Measurements from ENCODE around the gene FMN2.
A peak's percentile ranks its signal among the peaks of the same experiment; 100 is the strongest.
"Not testable (repeated sequence)": the region's sequence is repeated elsewhere in the genome, so short reads cannot be mapped to it uniquely, and the experiment has no call there.

FMN2 gene

GRCh38 chr1:240145120-240145519 lies 53.4 kb downstream of the FMN2 start:
- DNase-seq, result no peak

DNA sequence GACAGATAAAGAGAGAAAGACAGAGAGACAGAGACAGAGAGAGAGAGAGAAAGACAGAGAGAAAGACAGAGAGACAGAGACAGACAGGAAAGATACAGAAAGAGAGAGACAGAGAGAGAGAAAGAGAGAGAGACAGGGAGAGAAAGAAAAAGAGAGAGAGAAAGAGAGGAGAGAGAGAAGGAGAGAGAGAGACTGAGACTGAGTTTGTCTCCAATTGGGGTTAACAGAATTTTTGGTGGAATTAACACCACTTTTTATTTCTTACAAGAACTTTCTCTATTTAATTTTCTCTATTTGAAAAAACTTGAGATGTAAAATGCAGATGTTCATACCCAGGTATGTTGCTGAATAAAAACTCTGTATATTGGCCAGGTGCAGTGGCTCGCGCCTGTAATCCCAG lies 56.6 kb downstream of the FMN2 start:
- DNase-seq, result no peak

DNA sequence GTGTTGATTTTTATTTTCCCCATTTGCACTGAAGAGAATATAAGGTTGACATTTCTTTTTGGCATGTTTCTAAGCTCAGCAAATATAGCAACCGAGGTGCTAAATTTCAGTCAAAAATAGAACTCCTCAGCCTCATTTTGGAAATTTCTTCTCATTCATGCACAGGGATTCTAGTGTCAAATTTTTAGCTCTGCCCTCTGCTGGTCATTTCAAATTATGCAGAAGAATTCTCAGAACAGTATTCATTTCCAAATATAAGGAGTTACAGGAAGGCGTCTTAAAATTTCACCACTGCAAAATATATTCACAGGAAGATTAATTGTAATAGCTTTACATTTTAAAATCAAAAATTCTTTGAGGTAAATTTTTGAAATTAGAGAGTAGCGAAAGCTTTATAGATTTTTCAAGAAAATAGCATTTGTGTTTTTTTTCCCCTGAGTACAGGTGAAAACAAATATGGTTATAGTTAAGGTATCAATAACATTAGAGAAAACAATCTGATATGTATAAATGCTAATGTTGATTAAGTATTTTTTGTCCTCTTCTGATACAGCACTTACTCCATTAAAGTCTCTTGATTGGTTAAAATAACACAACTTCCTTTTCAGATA lies 57.9 kb downstream of the FMN2 start:
- DNase-seq, result no peak

DNA sequence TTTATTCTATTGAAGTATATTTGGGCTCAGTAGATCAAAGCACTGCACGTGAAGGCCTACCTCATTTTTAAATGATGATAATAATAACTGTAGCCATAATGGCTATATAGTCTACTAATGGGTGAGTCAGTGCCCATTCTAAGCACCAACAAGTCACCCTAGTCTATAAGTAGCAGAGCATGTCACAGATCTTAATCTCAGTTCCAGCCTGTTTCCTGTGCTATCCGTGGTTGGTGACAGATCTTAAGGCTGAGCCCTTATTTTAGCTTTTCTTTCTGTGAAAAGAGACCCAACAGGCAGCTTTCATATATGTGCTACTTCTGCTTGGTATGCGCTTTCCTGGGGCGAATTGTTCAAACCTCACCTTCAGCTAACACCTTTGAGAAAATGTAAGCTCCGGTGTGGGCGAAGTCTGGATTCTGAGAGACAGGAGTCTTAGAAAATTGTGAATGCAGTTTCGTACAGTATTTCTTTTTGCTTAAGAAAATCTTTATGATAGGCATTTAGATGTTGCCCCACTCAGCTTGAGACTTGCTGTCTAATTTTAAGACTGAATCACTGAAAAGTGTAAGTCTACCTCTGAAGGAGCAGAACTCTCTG lies 59.6 kb downstream of the FMN2 start:
- no peak for DNase-seq

DNA sequence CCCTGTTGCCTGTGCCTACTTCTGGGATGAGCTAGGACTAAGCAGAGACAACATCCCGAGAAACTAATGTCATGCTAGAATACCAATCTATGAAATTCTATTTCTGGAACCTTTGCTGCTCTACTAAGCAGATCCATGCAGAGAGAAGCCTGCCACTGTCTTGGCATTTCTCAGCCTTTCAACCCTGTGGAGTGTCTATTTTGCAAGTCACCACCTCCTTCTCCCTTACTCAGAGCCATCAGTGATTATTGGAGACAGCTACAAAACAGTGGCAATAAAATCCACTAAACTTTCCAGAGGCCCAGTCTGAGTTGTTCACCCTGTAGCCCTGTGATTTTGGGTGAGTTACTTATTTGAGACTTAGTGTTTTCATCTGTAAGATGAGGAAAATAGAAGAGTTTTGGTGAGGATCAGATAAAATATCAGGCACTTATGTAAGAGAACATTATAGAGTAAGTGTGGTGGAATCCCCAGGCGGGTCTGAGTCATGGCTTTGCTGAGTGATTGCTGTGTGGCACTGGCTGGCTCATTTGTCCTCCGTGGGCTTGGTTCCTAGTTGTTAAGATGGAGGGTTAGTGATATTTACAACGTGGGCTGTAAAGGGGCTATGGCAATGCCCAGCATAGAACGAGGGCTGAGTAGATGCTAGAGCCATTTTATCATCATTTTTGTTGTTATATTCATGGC lies 61.1 kb downstream of the FMN2 start:
- no peak for DNase-seq

GRCh38 chr1:240155605-240156004 lies 63.9 kb downstream of the FMN2 start:
- no peak for DNase-seq

DNA sequence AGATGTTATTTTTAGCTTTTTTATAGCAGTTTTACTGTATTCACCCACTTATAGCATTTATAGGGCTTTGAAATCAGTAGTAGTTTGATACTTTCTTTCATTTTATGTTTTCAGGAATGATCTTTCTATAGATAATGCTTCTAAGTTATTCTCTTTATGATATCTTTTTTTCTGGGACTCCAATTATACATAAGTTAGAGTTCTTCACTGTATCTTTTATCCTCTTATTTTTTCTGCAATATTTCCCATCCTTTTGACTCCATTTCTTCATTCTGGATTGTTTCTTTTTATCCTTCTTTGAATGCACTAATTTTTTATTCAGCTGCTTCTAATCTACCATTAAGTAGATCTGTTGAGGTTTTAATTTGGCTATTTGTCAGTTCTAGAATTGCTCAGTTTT lies 73.1 kb downstream of the FMN2 start:
- DNase-seq, result no peak

DNA sequence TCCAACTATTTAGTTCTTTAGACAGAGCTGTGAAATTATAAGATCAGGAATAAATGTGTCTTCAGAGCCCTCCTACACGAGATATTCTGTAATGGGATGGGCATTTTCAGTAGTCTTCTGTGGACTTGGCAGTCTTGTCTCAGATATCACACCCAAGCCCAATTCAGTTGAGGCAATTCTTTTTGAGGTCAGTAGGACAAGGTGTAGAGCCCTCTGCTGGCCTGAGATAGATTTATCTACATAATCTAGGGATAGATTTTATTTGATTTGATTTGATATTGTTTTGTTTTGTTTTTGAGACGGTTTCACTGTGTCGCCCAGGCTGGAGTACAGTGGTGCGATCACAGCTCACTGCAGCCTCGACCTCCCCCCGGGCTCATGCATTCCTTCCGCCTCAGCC lies 77.5 kb downstream of the FMN2 start:
- no peak for DNase-seq

DNA sequence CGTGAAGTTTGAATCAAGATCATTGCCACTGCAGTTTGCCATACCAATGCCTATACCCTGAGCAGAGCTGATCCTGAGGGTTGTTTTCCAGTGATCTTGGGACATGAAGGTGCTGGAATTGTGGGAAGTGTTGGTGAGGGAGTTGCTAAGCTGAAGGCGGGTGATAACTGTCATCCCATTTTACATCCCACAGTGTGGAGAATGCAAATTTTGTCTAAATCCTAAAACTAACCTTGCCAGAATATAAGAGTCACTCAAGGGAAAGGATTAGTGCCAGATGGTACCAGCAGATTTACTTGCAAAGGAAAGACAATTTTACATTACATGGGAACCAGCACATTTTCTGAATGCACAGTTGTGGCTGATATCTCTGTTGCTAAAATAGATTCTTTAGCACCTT lies 78.6 kb downstream of the FMN2 start:
- DNase-seq, result no peak

GRCh38 chr1:240170806-240171205 lies 79.1 kb downstream of the FMN2 start:
- no peak for DNase-seq

- DNase-seq, result no peak
Measured at GRCh38 chr1:240171907-240172306, 80.2 kb downstream of the FMN2 start.

DNA sequence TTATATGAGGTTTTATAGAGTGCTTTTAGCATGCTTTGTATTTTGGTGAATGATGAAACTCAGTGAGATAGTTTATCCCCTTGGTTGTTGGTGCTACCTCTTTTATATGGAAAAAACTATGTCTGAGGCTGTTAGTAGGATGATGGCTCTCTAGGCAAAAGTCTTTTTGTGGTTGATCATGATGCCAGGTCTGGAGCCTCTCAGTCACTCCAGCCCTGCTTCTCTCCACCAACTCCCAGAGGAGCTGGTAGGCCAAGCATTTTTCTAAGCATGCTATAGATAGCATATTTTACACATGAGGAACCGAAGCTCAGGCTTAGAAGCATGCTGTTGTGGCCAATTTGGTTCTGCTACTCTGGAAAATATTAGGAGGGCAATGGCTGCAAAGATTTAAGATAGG lies 82.2 kb downstream of the FMN2 start:
- no peak for DNase-seq

DNA sequence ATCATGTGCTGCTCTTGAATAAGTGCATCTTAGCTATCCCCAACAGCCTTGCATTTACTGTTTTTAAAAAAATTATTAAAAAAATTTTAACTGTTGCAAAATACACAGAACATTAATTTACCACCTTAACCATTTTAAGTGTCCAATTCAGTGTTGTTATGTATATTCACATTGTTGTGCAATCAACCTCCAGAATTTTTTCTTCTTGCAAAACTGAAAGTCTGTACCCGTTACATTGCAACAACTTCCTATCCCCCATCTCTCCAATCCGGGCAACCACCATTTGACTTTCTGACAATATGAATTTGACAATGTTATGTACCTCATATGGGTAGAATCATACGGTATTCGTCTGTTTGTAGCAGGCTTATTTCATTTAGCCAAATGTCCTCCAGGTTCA lies 83.1 kb downstream of the FMN2 start:
- no peak for DNase-seq

DNA sequence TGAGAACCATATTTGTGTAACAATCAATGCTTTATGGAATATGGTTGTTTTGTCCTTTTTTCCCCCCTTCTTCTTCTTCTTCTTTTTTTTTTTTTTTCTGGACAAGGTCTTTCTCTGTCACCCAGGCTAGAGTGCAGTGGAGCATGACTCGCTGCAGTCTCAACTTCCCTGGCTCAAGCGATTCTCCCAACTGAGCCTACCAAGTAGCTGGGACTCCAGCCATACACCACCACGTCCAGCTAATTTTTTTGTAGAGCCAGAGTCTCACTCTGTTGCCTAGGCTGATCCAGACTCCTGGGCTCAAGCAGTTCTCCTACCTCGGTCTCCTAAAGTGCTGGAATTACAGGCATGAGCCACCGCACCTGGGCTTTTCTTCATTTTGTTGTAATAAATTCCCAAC lies 86.7 kb downstream of the FMN2 start:
- no peak for DNase-seq

DNA sequence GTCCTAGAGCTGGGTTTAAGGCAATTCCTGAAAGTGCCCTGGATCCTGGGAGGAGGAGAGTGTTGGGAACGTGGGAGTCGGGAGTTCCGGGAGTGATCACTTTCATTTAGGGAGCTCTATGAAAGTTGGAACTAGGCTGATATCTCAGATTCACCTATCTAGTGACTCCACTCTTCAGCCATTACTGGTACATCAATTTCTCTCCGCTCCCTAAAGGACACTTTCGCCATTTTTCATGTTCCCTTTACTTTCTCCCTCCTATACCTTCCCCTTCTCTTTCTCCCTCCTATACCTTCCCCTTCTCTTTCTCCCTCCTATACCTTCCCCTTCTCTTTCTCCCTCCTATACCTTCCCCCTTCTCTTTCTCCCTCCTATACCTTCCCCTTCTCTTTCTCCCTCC lies 93.0 kb downstream of the FMN2 start:
- not testable (repeated sequence) for DNase-seq

DNA sequence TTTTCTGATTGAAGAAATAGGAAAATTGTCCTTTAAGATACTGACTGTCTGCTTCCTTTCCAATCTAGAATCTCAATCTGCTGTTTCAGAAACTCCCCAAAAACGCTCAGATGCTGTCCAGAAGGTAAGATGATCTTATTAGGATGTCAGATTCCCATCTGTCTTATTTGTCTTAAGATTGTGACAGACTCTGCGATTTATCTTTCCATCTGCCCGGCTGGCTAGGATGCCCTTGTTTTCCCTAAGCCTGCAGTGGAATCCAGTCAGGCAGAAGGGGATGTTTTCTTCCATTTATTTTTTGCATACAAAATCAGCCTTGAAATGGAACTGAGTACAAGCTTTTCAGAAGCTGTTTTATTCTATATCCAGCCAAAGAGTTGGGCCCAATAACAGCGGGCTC lies 96.5 kb downstream of the FMN2 start:
- no peak for DNase-seq

DNA sequence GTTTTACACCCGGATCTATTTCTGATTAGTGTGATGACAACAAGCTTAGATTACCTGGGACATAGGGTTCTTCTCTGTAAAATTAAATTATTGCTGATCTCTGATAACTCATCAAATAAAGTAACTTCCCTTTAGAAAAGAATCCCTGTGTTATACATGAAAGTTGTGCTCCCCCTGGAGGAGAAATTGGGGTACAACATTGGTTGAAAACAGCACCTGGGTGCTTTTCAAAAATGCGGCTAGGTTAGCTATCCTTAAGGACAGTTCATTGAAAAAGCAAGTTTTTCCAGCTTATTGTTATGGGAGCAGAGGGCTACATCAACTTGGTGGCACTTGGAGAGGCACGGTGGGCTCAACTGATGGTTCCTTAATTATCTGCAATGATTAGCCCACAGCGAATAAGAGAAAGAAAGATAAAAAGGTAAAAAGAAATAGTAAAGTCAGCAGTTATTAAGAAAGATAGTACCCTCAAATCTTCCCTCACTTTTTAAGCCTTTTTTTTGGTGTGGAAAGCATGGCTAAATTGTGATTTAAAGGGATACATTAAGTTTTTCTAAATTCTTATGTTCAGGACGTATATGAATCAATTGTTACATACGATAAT lies 97.8 kb downstream of the FMN2 start:
- DNase-seq, result peak; percentile 35

GRCh38 chr1:240190881-240191401 lies 99.3 kb downstream of the FMN2 start:
- DNase-seq, result peak; percentile 82

DNA sequence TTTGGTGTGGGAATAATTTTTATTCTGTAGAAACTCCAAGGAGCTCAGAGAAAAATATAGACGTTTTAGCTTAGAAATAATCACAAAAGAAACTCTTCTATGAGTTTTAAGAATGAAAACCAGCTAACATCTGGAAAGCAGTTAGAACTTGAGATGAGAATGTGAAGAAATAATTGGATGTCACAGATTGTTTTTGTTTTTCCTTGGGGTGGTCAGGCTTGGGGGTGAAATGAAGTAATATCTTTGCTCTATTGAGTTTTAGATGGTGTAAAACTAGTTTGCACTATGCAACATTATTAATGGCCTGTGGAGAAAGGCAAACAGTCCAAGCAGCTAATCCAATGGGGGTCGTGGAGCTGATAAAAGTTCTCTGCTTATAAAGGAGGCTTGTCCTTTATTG lies 101.2 kb downstream of the FMN2 start:
- no peak for DNase-seq

DNA sequence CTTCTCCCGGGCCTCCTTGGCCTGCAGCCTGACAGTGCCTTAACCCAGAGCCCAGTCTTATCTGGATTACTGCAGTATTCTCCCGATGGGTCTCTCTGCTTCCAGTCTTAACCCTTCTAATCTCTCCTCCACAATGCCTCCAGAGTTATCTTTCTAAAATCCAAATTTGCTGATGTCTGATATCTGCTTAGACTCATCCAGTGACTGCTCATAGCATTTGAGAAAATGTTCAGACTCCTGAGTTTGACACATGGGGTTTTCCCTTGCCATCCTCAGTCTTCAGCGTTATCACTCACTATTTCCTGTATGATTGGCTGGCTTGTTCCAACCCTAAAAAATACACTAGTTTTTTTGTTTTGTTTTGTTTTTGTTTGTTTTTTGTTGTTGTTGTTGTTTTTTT lies 102.0 kb downstream of the FMN2 start:
- no peak for DNase-seq

DNA sequence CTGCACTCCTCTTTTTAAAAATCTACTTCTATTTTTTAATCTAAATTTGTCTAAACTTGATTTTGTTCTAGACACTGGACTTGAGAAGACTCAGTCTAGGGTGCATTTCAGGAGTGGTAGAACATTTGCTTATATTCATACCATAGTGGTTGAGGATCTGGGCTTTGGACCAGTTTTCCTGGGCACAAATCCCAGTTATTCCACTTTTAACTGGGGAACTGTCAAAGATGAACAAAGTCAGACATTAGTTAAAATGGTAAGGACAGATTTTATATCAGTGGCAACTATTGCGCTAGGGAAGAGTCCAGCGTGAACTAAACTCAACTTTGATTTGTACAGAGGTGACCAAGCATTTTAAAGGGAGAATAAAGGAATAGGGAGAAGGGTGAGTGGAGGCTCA lies 102.4 kb downstream of the FMN2 start:
- peak; percentile 63 for DNase-seq

GRCh38 chr1:240198376-240198775 lies 106.7 kb downstream of the FMN2 start:
- DNase-seq, result no peak

DNA sequence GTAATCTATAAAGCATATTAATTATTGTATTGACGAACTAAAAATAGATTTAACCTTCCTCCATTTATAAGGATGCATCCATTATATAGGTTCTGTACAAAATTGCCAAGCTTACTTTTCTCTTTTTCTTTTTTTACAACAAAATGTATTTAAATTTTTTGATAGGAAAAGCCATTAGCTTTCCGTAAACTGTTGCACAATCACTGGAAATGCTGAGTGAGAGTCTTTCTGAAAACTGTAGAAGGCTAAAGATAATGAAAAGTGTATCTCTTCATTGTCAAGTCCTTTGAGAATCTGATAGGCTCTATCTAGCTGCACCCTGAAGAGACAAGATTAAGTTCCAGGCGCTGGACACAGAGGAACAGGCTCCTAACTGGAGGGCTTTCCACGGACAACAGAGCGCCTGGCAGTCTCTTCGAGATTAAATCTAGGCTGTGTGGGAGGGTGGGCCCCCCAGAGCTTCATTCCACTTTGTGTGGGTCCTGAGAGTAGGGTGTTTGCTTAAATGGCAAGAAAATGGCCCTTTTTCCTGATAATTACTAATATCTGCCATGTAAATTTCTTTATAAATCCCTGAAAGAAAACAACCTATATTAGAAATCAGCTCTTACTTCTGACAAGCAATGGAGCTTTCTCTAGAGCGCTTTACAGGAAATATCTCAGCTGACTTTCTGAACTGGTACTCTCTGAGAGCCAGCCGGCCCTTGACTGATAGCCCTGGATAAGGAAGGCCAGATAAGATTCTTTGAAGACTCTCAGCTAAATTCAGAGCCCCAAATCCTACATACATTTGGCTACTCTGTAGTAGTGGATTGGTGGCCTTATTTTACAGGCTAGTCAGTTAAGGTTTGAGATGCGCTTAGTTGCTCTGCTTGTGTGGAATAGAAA lies 108.3 kb downstream of the FMN2 start:
- no peak for DNase-seq

Measured in femur (tissue), 1 donor.